Stimulated activated CD8-positive, alpha-beta memory T cell treated with anti-CD3 and anti-CD28 coated beads, Interleukin-15, amount 100 ng/mL, for 1 hour (primary cell): ENCODE data around the gene SNX10.

ENCODE experiments used
- DNase-seq: peaks from one replicate; pipeline ENCODE4 v3.0.0-alpha.2; 2020; ENCODE audit warnings: low read depth

SNX10 gene

GRCh38 chr7:26298472-26299058, 6.9 kb downstream of the SNX10 start:
- no peak for DNase-seq

DNA sequence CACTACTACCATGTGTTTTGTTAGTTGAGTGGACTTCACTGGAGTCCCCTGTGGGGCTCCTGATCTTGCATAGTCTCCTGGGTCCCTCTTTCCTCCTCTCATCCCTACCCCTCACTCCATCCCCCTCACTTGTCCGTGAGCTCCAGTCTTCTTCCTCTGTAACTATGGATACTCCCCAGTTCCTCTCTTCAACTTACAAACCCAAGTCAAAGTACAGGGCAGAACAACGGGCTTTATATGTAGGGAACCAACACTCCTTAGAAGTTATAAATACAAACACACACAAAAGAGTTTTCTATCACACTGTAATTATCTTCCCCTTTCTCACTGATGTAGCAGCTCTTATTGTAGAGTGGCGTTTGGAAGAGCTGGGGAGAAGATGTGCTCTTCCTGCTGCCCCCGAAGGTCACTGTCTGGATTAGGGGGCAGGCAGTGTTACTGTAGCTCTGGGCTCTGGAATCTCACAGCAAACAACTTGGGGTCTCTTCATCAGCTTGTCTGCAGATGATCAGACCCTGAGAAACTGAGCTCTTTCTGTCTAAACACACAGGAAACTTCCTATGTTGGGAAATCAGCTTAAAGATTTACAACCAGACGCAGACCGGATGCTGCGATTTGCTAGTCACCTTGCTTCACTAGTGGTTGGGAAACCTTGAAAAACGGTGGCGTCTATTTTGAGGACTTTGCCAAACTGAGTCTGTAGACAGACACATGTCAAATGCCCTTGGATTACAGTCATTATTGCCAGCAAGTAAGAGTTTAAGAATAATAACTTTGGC, 13.6 kb downstream of the SNX10 start:
- DNase-seq = no peak

DNA sequence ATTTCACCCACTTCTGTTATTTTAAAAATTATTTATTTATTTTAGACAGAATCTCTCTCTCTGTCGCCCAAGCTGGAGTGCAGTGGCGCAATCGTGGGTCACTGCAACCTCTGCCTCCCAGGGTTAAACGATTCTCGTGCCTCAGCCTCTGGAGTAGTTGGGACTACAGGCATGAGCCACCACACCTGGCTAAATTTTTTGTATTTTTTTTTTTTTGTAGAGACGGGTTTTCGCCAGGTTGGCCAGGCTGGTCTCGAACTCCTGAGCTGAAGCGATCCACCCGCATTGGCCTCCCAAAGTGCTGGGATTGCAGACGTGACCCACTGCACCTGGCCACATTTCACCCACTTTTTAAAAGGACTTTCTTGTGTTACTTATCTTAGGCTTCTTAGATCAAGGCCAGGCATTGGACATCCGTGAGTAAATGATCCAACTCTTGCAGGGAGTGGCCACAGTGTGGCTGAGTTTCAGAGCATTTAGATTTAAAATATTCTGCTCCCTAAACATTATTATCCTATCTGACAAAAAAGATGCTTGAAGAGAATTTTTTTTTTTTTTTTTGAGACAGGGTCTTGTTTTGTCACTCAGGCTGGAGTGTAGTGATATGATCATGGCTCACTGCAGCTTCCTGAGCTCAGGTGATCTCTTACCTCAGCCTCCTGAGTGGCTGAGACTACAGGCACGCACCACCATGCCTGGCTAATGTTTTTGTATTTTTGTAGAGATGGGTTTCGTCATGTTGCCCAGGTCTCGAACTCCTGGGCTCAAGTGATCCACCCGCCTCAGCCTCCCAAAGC, 14.4 kb downstream of the SNX10 start:
- DNase-seq = no peak

- DNase-seq = no peak
These were observed 15.1 kb downstream of the SNX10 start for GRCh38 chr7:26306790-26307189.

DNA sequence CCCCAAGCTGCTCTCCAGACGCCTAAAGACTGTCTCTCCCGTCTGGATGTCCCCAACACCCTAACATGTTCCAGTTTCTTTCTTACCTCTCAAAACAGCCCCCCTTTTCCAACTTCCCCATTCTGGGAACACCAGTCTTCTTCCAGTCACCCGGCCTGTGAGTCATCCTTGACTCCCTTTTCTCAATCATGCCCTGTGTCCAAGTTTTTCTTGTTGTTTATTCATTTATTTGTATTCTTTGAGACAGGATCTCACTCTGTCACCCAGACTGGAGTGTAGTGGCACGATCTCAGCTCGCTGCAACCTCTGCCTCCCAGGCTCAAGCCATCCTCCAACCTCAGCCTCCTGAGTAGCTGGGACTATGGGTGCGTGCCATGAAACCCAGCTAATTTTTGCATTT, 15.6 kb downstream of the SNX10 start:
- DNase-seq = no peak

GRCh38 chr7:26307791-26308190, 16.1 kb downstream of the SNX10 start:
- DNase-seq = no peak

GRCh38 chr7:26308551-26308950, 16.9 kb downstream of the SNX10 start:
- no peak for DNase-seq

DNA sequence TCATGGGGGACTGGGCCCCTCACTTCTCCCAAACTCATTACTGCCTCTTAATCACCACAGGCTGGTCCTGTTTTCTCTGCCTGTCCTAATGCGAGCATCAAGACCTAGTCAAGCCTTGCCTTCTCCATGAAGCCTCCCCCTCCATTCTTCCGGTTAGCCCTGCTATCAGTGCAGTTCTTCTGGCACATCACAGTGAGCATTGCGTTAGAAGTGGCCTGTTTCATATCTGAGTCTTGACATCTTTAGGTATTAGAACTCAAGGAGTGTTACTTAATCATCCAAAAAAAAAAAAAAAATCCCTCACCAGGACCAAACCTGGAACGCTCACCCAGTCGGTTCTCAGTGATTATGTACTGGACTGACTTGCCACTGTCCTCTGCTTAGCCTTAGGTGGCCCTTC, 17.4 kb downstream of the SNX10 start:
- no peak for DNase-seq

DNA sequence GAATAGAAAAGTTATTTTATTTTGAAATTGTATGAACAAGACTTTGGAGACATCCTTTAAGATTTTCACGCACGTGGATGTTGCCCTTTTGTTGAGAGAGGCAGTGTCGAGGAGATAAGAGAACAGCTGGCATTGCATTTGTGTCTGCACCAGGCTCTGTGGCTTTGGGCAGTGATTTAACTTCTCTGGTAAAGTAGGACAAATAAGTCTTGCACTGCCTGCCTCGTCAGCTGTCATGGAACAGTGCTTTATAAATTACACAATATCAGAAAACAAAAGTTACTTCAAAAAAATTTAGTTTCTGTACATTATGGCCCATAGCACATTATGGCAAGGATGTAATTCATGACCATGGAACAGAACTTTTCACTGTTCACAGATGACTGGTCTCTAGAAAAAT, 20.1 kb downstream of the SNX10 start:
- no peak for DNase-seq

- no peak for DNase-seq
These were observed 25.5 kb downstream of the SNX10 start for GRCh38 chr7:26317211-26317610.

DNA sequence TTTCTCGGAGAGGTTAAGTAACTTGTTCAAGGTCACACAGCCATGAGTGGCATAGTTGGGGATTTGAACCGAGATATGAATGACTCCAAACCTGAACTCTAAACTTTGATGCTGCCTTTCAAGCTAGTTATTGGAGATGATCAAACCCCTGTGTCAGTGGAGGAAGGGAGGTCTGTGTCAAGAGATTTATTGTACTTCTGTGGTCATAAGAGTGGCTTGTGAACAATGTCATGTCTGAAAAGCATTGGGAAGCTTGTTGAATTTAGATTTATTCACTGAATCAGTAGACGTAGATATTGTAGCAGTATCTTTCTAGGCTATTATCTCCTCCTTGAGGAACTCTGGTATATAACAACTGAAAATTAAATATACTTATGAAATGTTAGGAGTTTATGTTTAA, 27.3 kb downstream of the SNX10 start:
- no peak for DNase-seq

DNA sequence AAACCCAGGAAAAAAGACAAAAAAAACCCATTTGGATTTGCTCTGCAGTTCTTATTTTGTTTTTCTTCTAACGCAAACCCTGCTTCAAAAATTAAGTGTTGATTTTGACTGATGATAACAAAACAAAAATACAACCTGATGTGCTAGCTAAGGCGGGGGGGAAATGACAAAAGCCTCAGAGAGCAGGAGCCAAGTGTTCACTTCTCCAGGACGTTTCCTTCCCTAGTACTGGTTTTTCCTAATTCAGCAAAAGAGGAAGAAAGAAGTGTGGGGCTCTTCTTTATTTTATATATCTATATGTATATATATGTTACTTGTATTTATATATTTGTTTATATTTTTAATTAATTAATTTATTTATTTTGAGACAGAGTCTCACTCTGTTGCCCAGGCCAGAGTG, 28.0 kb downstream of the SNX10 start:
- DNase-seq = no peak

DNA sequence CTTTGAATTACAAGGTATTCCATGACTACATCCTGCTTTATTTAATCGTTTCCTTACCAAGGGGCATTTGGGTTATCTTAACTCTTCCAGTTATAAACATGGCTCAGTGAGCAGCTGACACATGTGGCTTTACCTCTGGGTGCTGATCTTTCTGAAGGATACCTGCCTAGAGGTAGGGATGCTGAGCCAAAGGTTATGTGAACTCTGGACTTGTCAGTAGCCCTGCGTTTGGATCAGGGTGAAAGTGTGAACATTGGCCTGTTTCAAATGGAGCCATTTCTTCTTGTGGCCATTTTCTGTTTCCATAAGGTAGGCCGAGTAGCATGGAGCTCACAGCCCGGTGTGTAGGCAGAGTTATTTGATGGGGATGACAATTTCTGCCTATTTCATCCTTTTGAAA, 29.2 kb downstream of the SNX10 start:
- DNase-seq = no peak

- DNase-seq = no peak
These were observed 29.8 kb downstream of the SNX10 start for GRCh38 chr7:26321435-26321834.

DNA sequence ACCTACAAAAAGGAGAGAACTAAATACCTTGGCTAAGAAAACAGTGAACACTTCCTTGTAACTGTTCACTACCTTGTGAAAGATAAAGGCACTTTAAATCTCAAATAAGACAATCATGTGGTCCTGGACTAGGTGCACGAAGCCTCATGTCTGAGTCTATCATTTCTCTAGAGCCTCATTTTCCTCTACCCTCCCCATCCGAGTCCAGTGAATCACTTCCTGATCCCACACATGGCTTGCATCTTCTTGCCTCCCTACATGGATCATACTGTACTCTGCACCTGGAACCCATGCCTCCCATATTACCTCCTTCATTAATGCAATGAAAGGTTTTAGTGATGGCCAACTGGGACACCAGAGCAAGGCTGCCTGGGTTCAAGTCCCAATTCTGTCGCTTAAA, 34.5 kb downstream of the SNX10 start:
- DNase-seq = no peak

- DNase-seq = no peak
These were observed 37.1 kb downstream of the SNX10 start for GRCh38 chr7:26328498-26329390.

DNA sequence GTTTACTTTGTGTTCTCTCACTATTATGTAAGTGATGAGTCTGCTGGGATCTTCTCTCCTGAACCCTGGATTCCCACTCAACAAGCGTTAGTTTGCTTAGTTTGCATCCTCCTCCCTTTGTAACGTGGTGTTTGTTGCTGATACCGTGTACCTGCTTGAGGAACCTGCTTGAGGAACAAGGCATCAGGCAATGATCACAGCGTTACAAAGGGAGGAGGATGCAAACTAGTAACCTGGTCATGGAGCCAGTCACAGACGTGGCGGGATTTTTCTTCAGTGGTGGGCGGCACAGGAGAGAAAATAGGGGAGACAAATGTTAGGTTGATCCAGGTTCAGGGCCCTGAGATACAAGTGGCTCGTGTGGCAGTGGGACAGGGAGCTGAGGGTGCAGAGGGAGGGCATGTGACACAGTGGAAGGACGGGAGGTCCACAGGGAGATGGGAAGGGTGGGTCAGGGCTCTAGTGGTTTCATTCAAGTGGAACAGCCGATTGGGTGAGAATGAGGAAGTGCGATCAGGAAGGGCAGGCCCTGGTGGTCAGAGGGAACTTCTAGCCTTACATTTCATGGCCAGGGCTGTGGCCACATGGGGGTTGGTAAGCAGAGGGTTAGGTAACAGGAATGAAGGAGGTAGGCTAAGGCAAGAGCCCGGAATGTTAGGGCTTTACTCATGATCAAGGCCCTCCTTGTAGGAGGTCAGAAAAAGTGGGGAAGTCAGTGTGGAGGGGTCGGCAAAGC, 38.0 kb downstream of the SNX10 start:
- no peak for DNase-seq

GRCh38 chr7:26331113-26331512, 39.5 kb downstream of the SNX10 start:
- DNase-seq = no peak

GRCh38 chr7:26331789-26332188, 40.1 kb downstream of the SNX10 start:
- no peak for DNase-seq

GRCh38 chr7:26332698-26333097, 41.0 kb downstream of the SNX10 start:
- DNase-seq = no peak

- DNase-seq = no peak
These were observed 42.7 kb downstream of the SNX10 start for GRCh38 chr7:26334166-26334859.
